H1 (cell line): ENCODE results near the gene HMCES. TPM values are rescaled to one million over a fixed set of nuclear protein-coding genes. Genes with fewer than 3 reads are reported as not detected.

Source experiments
- CHD7 ChIP-seq: fragments of 300-600 bp; sonication (generic); IDR thresholded peaks from 2 replicates; pipeline ENCODE4 v1.7.1; 2012; ENCODE audit warnings: low read length, moderate library complexity, mild to moderate bottlenecking, inconsistent platforms; ENCODE audit not compliant: insufficient replicate concordance
- E2F6 ChIP-seq: IDR thresholded peaks from 2 replicates; pipeline ENCODE4 v1.6.1; 2012; ENCODE audit warnings: inconsistent platforms
- FOSL1 ChIP-seq: IDR thresholded peaks from 2 replicates; pipeline ENCODE4 v1.6.1; 2011; ENCODE audit warnings: mild to moderate bottlenecking, low read depth, low read length, moderate library complexity; ENCODE audit not compliant: insufficient read depth
- KDM5A ChIP-seq: fragments of 200-600 bp; IDR thresholded peaks from 2 replicates; pipeline ENCODE4 v1.7.1; 2012; ENCODE audit warnings: mild to moderate bottlenecking, low read length, inconsistent platforms, mixed read lengths
- RAD21 ChIP-seq, 2 experiments: IDR thresholded peaks in 1 of 2; conservative IDR thresholded peaks in 1 of 2; 2 replicates each; pipeline ENCODE4 v1.6.1; 2011; ENCODE audit warnings: low read depth in 2 of 2, low read length in 2 of 2, improper control_type of control experiment in 1 of 2, inconsistent platforms in 1 of 2, mild to moderate bottlenecking in 1 of 2, moderate library complexity in 1 of 2
- YY1 ChIP-seq: IDR thresholded peaks from 2 replicates; pipeline ENCODE4 v1.6.1; 2011; ENCODE audit warnings: low read depth, mild to moderate bottlenecking, low read length
- polyA plus RNA-seq, 7 experiments: library from polyadenylated mRNA; depleted of rRNA in 3 of 7; stranded (reverse) in 5 of 7; unstranded in 2 of 7; fragments of >200 nt in 5 of 7; fragments of 200-250 nt in 2 of 7; gene quantifications; 1 replicate in 5 of 7; 2 replicates in 1 of 7; 4 replicates in 1 of 7; pipeline versions ENCODE4 v1.2.1 to v1.2.3, GENCODE V29; 2011 to 2013; ENCODE audit warnings: missing spikeins in 2 of 7, mixed read lengths in 2 of 7
- total RNA-seq: library from RNA; stranded (reverse); fragmentation: NEBNext Ultra II Directional; extraction: Animal tissue kit (Norgen Biotek cat#: 25700); gene quantifications from 2 replicates; pipeline ENCODE4 v1.2.1, GENCODE V29; 2021

HMCES gene
- total and polyA plus RNA-seq, 2 of the 8 experiments (the other 6 are each of a cell fraction or from before 2014, with no cell fraction given): 27.6 to 49.5 TPM

- TF ChIP-seq CHD7: no peak
- no peak for TF ChIP-seq E2F6
- TF ChIP-seq KDM5A: no peak
- TF ChIP-seq RAD21 (IDR thresholded peaks at IDR 0.05 in 1 of 2, conservative IDR thresholded peaks at IDR 0.05 in 1 of 2; ENCODE audit: low read depth in 2 of 2, low read length in 2 of 2): no peak
- no peak for TF ChIP-seq YY1
- TF ChIP-seq FOSL1: no peak
These were observed 47.5 kb downstream of the HMCES start (continued) for GRCh38 chr3:129326138-129326537.
